Inflammatory macrophage (primary cell): ENCODE measurements around the gene DNAJB9.

Experiments used
- DNase-seq, 2 donors: peaks; one replicate each; pipeline ENCODE4 v3.0.0-alpha.2; 2020 to 2022

The DNAJB9 gene

DNA sequence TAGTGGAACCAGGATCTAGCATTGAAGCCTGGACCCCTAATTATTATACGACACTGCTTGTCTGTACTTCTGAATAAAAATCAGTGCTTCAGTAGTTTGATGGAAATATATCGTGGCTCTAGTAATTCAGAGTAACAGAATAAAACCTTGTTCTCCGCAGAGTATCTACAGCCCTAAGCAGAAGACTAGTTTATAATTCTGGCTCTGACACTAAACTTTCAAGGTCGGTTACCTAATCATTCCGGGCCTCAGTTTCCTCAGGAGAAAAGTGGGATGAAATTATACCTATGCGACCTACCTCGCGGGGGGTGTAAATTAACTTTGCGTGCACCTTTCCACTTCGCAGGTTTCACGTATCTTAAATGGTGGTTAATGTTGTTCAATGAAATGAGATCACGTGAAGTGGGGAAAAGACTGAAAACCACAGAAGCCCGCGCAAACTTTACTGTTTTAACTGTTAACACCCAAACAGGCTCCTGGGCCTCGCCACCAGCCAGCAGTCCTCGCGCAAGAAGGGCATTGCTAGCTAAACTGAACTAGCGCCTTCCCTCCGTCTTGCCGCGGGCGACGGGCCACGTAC is 783 bp upstream of the DNAJB9 start:
- DNase-seq = peak in 1 of 2 donors; percentile 19

DNA sequence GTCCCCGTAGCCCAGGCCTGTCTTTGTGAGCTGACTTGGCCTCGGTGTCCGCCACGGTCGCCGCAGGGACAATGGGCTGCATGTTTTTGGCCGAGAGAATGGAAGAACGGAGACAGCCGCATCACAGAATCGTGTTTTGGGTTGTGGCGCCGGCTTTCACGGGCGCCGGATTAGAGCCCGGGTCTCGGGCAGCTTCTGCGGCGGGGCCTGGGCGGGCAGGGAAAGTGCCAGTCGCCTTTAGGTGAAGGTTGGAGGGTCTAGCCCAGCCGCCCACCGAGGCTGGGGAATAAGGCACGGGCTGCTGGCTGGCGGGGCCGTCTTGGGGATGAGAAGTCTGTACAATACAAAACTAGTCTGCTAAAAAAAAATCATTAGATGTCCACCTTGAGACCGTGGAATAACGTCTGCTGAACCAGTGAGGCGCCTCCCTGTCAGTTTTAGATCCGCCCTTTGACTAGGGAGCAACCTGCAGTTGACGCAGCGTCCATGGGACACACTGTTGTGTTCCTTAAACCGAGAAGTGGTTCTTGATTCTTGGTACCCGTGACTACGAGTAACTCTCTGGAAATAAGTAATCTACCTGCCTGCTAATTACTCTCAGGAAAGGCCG is 577 bp downstream of the DNAJB9 start:
- DNase-seq = peak; percentile 72 to 89

DNA sequence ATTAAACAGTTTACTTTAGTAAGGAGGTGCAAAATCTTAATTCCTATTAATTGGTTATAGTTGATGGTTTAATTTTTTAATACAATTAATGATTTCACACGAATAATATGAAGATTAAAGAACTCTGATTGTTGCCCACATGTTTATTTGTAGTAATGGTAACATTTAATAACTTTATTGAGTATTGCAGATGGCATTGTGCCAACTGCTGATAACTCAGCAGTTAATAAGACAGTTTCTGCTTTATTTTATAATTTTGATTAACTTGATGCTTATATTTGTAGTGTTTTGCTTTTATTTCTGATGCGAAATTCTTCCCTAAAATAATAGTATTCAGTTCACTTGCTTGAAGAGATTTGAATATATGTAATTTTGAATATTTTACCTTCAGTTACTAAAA is 2.8 kb downstream of the DNAJB9 start:
- no peak for DNase-seq

DNA sequence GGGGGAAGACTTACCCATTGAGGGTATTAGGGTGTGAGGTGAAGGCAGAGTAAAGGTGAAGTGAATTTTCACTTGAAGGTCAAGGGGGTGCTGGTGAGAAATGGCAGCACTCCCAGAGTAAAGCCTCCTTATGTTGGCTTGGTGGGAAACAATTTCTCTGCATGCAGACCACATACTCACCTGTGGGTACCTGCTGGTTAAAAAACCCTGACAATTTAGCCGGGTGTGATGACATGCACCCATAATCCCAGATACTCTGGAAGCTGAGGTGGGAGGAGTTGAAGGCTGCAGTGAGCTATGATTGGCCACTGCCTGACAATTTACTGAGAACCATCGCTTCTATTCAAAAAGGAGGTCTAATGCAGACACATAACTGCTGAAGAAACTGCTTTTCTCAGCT is 5.5 kb downstream of the DNAJB9 start:
- no peak for DNase-seq

DNA sequence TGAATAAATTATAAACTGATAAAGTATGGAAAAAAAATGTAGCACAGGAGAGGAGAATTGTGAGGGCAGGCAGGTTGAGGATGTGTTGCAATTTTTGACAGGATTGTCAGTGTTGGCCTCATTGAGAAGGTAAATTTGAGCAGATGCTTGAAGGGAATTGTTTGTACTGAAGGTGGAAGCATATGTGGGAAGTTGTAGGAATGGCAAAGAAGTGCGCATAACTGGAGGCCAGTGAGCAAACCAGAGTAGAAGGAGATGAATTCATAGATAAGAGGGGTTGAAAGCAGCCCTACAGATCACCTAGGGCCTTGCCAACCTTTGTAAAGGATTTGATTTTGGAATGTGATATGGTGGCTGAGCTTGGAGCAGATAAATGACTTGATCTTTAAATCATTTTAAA is 6.4 kb downstream of the DNAJB9 start:
- no peak for DNase-seq

DNA sequence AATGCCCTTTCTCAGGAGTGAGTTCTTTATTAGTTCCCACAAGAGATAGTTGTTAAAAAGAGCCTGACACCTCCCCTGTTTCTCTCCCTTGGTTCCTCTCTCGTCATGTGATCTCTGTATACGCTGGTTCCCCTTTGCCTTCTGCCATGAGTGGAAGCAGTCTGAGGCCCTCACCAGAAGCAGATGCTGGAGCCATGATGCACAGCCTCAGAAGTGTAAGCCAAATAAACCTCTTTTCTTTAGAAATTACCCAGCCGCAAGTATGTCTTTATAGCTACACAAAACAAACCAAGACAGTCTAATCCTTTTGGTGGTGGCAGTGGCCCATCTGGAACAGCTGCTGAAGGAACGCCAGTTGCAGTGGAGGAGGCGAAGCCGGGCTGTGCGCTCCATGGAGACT is 9.3 kb downstream of the DNAJB9 start:
- DNase-seq = no peak

DNA sequence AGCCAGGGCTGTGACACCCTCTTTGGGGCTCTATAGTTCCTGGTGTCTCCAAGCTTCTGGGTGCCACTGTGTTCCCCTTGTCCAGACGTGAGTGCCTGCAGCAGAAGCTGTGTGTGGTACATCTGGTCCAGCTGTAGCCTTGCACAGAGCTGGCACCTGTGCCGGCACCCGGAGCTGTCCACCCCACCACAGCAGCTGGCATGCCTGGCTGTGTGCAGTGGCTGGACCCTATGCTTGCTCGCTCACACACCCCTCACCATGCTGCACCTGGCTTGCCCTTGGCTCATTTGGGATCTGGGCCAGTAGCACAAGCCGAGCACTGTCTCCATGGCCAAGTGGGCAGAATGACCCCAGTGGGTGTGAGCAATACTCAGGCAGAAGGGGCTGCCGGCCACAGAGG is 10.6 kb downstream of the DNAJB9 start:
- DNase-seq = no peak

DNA sequence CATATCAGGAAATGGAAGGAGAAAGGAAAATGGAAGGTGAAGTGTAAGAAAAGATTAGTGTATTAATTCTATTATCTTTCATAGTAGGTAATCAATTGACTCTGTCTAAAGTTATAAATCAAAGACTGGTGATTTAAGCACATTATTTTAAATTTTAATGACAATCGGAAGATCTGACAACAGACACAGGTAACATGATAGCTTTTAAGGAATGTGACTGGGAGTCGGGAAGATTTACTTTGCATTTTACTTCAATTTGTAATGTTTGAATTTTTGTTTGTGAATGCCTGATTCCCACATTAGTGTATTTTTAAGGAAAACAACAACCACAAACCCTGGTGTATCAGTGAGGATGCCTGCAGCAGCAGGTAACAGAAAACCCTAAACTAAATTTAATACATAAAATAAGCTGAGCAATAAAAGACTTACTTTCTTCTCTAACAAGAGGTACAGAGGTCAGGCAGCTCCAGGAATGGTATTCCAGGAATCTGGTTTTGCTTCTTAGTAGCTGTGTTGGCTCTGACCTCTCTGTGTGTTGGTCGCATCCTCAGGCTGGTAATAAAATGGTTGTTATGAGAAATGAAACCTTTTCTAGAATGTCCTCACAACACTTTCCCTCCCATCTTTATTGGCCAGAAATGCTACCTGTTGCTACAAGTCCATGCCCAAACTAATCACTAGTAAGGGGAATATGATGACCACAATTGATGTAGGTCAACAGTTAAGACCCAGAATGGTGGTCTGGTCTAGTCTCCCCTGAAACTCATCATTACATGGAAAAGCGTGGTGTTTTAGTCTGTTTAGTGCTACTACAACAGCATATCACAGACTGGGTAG is 12.2 kb downstream of the DNAJB9 start:
- DNase-seq = no peak

DNA sequence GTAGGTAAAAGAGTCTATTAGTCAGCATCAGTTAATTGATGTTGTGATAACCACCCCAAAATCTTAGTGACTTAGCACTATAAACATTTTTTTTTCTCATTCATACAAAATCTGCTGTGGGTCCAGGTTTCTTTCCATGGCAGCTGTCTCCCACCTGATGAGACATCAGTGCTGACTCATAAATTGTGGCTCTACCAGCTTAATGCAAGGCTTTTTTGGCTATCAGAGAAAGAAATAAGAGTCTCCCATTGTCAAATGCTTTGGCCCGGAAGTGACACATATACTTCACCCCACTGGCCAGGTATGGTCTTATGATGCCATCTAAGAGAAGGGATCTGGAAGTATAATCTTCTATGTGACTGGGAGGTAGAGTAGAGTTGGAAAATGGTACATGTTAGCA is 14.5 kb downstream of the DNAJB9 start:
- DNase-seq = no peak

DNA sequence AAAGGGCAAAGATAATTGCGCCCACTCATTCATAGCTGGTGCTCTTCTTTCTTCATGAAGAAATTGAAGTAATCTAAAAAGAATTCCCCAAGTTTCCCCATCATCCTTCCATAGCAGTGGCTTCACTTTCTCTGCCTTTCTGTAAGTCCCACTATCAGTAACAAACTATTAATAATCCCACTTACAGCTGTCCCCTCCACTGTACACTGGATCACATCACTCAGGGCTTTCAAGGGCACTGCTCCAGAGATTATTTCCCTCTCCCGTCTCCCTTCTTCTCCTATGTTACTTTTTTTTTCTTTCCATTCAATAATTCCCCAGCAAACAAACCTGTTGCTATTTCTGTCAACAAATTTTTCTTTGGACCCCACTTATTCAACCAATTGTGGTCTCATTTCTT is 16.2 kb downstream of the DNAJB9 start:
- DNase-seq = no peak

DNA sequence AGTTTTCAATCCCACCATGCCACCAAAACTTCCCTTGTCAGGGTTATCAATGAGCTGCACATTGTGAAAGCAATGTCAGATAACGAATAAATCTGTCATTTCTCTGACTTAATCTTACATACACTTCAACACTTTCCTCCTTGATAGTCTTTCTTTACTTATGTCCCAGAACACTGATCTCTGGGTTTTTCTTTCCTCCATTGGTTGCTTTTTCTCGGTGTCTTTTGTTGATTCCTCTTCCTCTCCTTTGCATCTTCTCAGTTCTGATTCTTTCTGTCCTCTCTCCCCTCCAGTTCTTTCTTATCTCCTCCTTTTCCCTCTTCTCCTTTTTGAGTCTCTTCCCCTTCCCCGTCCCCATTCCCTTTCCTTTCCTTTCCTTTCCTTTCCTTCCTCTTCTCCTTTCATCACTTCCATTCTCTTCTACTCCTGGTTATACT is 16.6 kb downstream of the DNAJB9 start:
- DNase-seq = no peak

DNA sequence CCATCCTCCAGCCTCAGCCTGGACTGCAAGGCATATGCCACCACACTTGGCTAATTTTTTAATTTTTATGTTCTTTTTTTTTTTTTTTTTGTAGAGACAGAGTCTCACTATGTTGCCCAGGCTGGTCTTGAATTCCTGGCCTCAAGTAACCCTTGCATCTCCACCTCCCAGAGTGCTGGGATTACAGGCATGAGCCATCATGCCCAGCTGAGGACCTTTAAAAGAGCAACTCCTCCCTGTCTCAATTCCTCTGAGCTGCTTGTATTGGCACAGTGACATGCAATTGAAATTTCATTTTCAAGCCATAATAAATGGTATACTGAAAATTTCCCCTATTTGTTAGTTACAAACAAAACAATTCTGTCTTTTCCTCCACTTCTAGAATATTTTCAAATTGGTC is 19.5 kb downstream of the DNAJB9 start:
- DNase-seq = no peak

DNA sequence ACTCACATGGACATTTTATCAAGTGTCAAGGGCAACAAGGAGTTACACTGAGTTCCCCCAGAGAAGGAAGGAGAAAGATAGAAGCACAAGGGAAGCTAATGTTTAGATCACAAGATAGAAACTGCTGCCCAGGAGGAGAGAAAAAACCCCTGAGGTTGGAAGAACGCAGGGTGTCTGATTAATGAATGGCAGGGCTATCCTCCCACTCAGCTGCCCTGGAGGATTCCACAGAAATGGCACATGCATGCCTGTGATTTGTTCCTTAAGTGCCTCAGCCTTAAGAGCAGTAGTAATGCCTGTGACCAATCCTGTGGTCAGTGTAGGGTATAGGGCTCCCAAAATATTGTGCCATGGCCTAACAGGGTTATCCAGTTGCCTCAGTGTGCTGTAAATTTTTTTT is 20.2 kb downstream of the DNAJB9 start:
- no peak for DNase-seq

DNA sequence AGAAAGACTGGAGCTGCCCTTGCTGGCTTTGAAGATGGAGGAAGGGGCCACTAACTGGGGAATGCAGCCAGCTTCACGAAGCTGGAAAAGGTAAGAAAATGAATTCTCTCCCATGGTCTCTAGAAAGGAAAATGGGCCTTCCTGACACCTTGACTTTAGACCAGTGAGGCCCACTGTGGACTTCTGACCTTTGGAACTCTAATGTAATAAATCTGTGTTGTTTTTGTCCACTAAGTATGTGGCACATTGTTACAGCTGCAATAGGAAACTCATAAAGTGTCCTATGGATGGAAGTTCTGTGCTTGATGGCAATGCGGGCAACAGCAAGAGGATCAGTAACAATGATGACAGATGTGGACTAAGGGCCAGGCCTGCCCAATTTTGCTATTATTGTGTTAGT is 20.9 kb downstream of the DNAJB9 start:
- DNase-seq = no peak

DNA sequence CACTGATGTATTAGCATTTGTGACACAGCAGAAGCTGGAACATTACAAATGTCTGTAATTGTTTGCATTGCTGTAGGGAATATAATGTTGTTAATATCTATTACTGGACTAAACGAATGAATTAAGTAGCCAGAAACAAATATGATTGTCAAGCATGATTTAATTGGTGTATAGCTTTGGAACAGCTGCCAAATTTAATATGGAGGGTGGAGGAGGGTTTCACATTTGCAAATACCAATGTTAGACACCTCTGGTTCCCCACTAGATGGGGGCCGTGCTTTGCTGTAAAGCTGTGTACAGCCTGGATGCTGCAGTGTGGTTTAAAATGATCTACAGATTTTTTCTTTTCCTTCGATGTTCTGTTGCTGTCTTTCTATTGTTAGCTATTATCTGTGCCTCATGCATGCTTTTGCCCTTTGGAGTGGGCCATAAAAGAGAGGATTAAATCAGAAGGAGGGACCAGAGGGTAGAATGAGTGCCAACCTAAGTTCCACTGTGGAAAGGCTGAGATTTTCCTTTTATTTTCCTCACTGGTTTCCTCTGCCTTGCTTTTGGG is 23.1 kb downstream of the DNAJB9 start:
- no peak for DNase-seq

DNA sequence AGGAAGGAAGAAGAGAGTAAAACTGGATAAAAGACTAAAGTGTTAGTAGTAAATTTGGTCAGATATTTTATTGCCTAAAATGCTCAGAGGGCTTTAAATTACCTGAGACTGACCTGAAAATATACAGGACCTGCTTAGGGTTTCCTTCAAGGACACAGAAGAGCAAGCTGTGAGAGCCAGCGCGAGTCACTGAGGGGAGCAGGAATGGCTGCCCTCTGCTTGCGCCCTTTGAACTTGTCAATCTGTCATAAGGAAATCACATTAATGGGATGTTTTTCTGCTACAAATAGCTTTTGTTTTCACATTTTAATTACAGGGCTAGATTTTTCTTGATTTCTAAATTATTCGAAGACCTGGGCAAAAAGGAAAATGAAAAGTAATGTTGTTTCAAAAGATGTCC is 26.9 kb downstream of the DNAJB9 start:
- no peak for DNase-seq

DNA sequence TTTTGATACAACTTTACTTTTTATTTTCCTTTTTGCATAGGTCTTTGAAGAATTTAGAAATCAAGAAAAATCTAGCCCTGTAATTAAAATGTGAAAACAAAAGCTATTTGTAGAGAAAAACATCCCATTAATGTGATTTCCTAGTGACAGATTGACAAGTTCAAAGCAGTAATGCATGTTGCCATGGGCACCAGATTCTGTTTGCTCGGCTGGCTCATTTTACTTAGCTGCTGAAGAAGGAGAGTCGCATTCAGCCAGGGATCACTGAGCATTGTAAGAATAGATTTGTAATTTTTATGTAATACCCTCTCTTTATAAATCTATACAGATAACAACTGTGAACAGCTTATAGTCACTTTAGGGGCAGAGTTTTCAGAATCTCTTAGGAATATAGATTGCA is 28.5 kb downstream of the DNAJB9 start:
- no peak for DNase-seq

DNA sequence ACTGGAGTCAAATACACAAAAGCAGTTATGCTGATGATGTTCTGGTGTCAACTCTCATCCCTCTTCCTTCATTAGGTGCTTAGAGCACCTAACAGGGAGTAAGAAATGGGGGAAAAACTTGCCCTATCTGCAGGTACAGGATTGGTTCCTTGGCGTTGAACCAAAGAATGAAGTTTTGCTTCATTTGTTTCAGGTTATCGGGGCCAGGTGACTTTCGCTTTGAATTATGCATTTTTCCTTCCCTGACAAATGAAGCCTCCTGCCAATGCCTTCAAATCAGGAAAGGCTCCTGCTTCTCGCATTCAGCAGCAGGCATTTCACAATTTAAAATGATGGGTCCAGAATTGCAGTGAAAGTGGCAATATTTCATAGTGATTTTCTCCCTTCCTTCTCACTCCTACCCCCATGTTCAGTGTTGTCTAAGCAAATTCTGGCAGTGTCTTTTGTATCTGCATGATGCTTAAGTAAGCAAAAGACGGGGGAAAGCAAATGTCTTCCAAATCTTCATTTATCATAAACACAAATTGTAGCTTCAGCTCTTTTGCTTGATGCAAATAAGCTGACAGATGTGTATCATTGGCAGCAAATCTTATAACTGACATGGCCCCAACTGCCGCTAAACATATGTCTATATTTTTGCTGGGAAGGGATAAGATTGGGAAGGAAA is 29.4 kb downstream of the DNAJB9 start:
- no peak for DNase-seq

DNA sequence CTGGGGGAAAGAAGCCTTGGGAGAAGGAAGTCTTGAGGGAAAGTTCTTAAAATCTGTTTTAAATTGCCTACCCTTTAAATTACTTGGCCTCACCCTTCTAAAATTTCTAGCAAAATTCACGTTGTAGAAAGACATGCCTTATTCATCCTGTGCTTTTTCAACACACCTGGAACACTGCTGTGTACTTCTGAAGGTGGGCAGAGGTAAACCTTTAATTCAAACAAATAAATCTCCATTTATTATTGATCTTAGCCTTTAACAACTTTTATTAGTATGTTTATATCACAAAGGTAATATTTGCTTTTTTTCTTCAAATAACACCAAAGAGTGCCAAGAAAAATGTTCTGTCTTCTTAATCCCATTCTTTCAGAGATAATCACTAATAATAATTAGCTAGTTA is 30.7 kb downstream of the DNAJB9 start:
- DNase-seq = no peak

DNA sequence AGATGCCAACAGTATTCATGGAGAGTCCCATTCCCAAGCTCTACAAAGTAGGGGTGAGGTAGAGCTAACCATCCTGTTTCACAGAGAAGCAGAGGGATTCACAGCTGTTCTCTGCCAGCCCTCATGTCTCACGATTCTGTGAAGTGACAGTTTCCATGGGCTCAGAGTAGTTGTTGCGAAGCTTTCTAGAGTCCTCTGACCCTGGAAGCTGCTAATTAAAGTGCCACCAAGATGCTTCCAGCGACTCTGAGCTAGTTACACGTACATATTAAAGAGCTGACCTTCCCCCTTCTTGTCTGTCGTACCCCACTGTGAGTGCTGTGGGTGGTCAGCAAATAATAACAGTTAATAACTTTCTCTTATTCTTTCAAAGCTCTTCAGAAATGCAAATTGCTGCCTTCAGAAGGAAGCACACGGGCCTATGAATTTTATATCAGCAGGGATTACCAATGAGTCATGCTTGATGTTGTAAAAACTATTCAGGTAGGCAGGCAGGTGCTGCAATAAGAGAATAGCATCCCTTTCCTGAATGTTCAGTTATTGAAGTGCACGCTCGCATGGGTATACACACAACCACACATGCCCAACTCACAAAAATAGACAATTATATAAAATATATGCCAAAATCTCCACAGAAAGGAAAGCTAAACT is 34.1 kb downstream of the DNAJB9 start:
- DNase-seq = no peak

DNA sequence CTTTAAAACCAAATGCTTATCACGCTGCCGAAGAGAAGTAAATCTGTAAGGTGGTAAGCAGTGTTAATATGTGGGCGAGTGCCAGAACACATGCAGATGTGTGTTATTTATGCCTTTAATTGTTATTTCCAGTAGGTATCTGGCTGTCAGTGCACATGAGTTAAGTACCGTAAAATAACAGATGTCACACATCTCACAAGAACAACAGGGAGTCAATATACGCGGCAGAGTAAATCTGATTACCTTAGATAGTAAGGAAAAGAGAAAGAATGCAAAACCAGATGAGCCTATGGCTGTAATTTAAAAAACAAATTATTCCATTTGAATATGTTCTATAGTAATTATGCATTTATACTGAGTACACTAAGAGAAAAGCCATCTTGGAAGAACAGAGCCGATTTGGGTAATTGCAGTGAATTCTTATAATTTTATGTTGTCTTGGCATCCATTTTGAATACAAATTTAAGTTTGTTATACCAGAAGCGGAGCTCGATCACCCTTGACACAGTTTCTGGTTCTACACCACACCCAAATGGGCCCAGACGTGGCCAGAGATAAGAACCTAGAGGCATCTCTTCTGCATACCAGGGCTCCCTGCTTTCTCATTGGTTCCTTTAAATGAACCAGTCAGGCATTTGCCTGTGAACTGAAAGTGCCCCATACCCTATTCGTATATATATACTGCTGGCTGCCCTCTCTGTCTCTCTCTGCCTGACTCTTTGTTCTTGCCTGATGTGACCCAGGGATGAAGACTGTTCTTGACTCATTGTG is 34.8 kb downstream of the DNAJB9 start:
- DNase-seq = no peak
